ENCODE measurements around the gene TTLL5. TPM values are rescaled to one million over a fixed set of nuclear protein-coding genes. Genes with fewer than 3 reads are reported as not detected.

Gene TTLL5
- total RNA-seq, 1 donor from 2014 or later, result 45.2 TPM

- Mint-ChIP-seq H3K4me3 (no peak overlapping the region), H3K9me3 (no peaks in the 10 kb centered on the region), H3K36me3 (peaks cover 22% of the 10 kb centered on the region), H3K27me3 (ENCODE audit: low read depth) (no peaks in the 10 kb centered on the region), H3K4me1 (peaks cover 12% of the 10 kb centered on the region), H3K27ac (no peak overlapping the region)
- TF ChIP-seq CTCF (IDR thresholded peaks at IDR 0.05; ENCODE audit: unreplicated experiment), result no peak
- no peak for DNase-seq (ENCODE audit: low spot score in 2 of 2, unreplicated experiment in 2 of 2)
Measured at GRCh38 chr14:75805646-75806045, 144.6 kb downstream of the TTLL5 start.

GRCh38 chr14:75806352-75806832 is 145.3 kb downstream of the TTLL5 start:
- Mint-ChIP-seq H3K36me3 (peaks cover 20% of the 10 kb centered on the region), H3K4me3 (no peak overlapping the region), H3K4me1 (peaks cover 19% of the 10 kb centered on the region), H3K9me3 (no peaks in the 10 kb centered on the region), H3K27me3 (ENCODE audit: low read depth) (no peaks in the 10 kb centered on the region), H3K27ac (no peak overlapping the region)
- TF ChIP-seq CTCF (IDR thresholded peaks at IDR 0.05; ENCODE audit: unreplicated experiment), result no peak
- no peak for DNase-seq (ENCODE audit: low spot score in 2 of 2, unreplicated experiment in 2 of 2)

GRCh38 chr14:75807667-75808360 is 146.8 kb downstream of the TTLL5 start:
- no peaks in the 10 kb centered on the region for H3K27me3 Mint-ChIP-seq (ENCODE audit: low read depth)
- DNase-seq (ENCODE audit: low spot score in 2 of 2, unreplicated experiment in 2 of 2), result no peak
- no peak overlapping the region for H3K27ac Mint-ChIP-seq
- no peaks in the 10 kb centered on the region for H3K9me3 Mint-ChIP-seq
- peaks cover 33% of the 10 kb centered on the region for H3K4me1 Mint-ChIP-seq
- peaks cover 18% of the 10 kb centered on the region for H3K36me3 Mint-ChIP-seq
- H3K4me3 Mint-ChIP-seq, result no peak overlapping the region
- no peak for TF ChIP-seq CTCF (IDR thresholded peaks at IDR 0.05; ENCODE audit: unreplicated experiment)

- TF ChIP-seq CTCF (IDR thresholded peaks at IDR 0.05; ENCODE audit: unreplicated experiment), result no peak
- peaks cover 5% of the 10 kb centered on the region for H3K36me3 Mint-ChIP-seq
- no peaks in the 10 kb centered on the region for H3K27me3 Mint-ChIP-seq (ENCODE audit: low read depth)
- H3K27ac Mint-ChIP-seq, result peak overlapping the region; percentile 76
- H3K4me1 Mint-ChIP-seq, result peaks cover 26% of the 10 kb centered on the region
- H3K9me3 Mint-ChIP-seq, result no peaks in the 10 kb centered on the region
- DNase-seq (ENCODE audit: low spot score in 2 of 2, unreplicated experiment in 2 of 2), result no peak
- no peak overlapping the region for H3K4me3 Mint-ChIP-seq
Measured at GRCh38 chr14:75811136-75811829, 150.2 kb downstream of the TTLL5 start.

GRCh38 chr14:75811872-75812499 is 150.9 kb downstream of the TTLL5 start:
- no peak for TF ChIP-seq CTCF (IDR thresholded peaks at IDR 0.05; ENCODE audit: unreplicated experiment)
- no peak for DNase-seq (ENCODE audit: low spot score in 2 of 2, unreplicated experiment in 2 of 2)
- Mint-ChIP-seq H3K27ac (peak overlapping the region; percentile 76), H3K9me3 (no peaks in the 10 kb centered on the region), H3K4me1 (peaks cover 26% of the 10 kb centered on the region), H3K36me3 (peaks cover 5% of the 10 kb centered on the region), H3K4me3 (no peak overlapping the region), H3K27me3 (ENCODE audit: low read depth) (no peaks in the 10 kb centered on the region)

All from mesothelial cell of epicardium (in vitro differentiated cells).